OCI-LY3 (cell line): ENCODE measurements around the gene CYP39A1.
A peak's percentile ranks its signal among the peaks of the same experiment; 100 is the strongest.

Experiments
- H2AFZ ChIP-seq: fragments of 200-600, 300-600 bp; shearing (Covaris generic); 2 replicates; pipeline ENCODE4 v1.6.0; 2014; ENCODE audit warnings: antibody characterized with exemption, low read depth, low read length
- H3K27ac ChIP-seq: fragments of 200-600, 300-600 bp; sonication (generic); 2 replicates; pipeline ENCODE4 v1.5.1; 2014; ENCODE audit warnings: mild to moderate bottlenecking, low read length, moderate library complexity, mixed read lengths
- H3K27me3 ChIP-seq: fragments of 200-600, 300-600 bp; sonication (generic); 2 replicates; pipeline ENCODE4 v1.6.1; 2014; ENCODE audit warnings: low read depth, low read length, mixed read lengths
- H3K36me3 ChIP-seq: fragments of 200-600, 300-600 bp; sonication (generic); replicated peaks from 2 replicates; pipeline ENCODE3; 2014; ENCODE audit warnings: low read depth, low read length, mixed read lengths
- H3K4me1 ChIP-seq: fragments of 300-600, 200-600 bp; sonication (generic); 2 replicates; pipeline ENCODE4 v1.6.1; 2014; ENCODE audit warnings: low read length, mixed read lengths
- H3K4me2 ChIP-seq: fragments of 200-600, 300-600 bp; sonication (generic); 2 replicates; pipeline ENCODE4 v1.6.1; 2014; ENCODE audit warnings: low read length, mixed read lengths
- H3K4me3 ChIP-seq: fragments of 300-600, 200-600 bp; sonication (generic); 2 replicates; pipeline ENCODE4 v1.5.1; 2014; ENCODE audit warnings: antibody characterized with exemption, mild to moderate bottlenecking, low read length, moderate library complexity
- H3K79me2 ChIP-seq: fragments of 300-600, 200-600 bp; shearing (Covaris generic); 2 replicates; pipeline ENCODE4 v1.6.1; 2014; ENCODE audit warnings: mild to moderate bottlenecking, low read length, mixed read lengths
- H3K9ac ChIP-seq: fragments of 300-600, 200-600 bp; shearing (Covaris generic); 2 replicates; pipeline ENCODE4 v1.6.0; 2014; ENCODE audit warnings: mild to moderate bottlenecking, low read length, moderate library complexity
- H3K9me3 ChIP-seq: fragments of 200-600, 300-600 bp; shearing (Covaris generic); 2 replicates; pipeline ENCODE4 v1.6.1; 2014; ENCODE audit warnings: low read length, mixed read lengths; ENCODE audit not compliant: insufficient read depth
- H4K20me1 ChIP-seq: fragments of 200-600, 300-600 bp; sonication (generic); 2 replicates; pipeline ENCODE4 v1.6.1; 2016; ENCODE audit warnings: low read length, mixed read lengths; ENCODE audit not compliant: insufficient read depth
- EZH2phosphoT487 ChIP-seq: fragments of 200-600 bp; shearing (Covaris generic); IDR thresholded peaks from 2 replicates; pipeline ENCODE4 v1.6.1; 2018; ENCODE audit warnings: antibody characterized with exemption, mixed run types, low read depth
- TF ChIP-seq, protein P1 (sequence below): fragments of 200-600, 300-600 bp; sonication (generic); IDR thresholded peaks from 2 replicates; pipeline ENCODE4 v1.5.1; 2014; ENCODE audit warnings: antibody characterized with exemption, low read length, low read depth

The CYP39A1 gene

DNA sequence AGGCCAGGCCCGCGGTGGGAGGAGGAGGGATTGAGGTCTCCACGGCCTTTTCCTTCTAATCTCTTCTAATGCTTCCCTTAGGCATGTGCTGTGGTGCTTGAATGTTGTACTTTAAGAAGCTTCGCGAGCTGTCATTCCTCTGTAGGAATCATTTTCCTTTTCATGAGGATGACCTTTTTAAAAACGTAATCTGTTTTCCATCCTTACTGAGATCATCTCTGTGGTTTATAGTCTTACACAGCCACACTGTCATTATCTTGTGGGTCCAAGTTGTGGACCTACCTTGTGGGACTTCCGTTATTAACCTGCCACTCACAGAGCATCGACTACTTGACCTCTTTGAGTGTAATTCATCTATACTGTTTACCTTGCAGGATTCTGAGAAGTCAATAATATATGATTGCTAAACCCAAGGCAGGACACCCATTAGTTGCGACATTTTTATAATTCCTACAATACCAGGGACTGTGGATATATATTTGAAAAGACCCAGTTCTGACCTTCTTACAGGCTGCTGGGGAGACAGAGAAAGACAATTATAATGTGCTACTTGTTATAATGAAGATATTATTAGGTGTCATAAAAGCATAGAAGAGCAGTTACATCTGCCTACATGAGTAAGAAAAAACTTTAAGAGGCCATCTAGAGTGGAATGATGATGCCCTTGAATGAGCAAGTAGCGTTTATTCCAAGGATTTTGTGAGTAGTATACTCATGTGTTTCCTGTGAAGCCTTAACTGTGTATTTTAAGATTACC is 999 bp upstream of the CYP39A1 start:
- H2AFZ ChIP-seq: no peak overlapping the region; the same call in 1 of the 2 replicates
- H3K9me3 ChIP-seq: no peaks in the 10 kb centered on the region
- H3K27me3 ChIP-seq: no peaks in the 10 kb centered on the region
- H3K9ac ChIP-seq: no peak overlapping the region
- TF ChIP-seq, protein P1, sequence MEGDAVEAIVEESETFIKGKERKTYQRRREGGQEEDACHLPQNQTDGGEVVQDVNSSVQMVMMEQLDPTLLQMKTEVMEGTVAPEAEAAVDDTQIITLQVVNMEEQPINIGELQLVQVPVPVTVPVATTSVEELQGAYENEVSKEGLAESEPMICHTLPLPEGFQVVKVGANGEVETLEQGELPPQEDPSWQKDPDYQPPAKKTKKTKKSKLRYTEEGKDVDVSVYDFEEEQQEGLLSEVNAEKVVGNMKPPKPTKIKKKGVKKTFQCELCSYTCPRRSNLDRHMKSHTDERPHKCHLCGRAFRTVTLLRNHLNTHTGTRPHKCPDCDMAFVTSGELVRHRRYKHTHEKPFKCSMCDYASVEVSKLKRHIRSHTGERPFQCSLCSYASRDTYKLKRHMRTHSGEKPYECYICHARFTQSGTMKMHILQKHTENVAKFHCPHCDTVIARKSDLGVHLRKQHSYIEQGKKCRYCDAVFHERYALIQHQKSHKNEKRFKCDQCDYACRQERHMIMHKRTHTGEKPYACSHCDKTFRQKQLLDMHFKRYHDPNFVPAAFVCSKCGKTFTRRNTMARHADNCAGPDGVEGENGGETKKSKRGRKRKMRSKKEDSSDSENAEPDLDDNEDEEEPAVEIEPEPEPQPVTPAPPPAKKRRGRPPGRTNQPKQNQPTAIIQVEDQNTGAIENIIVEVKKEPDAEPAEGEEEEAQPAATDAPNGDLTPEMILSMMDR: no peak
- TF ChIP-seq EZH2phosphoT487: no peak
- no peaks in the 10 kb centered on the region for H3K79me2 ChIP-seq
- no peaks in the 10 kb centered on the region for H4K20me1 ChIP-seq
- H3K4me3 ChIP-seq: peak overlapping the region; percentile 77
- H3K4me2 ChIP-seq: peak overlapping the region; percentile 68; the same call in 1 of the 2 replicates
- H3K27ac ChIP-seq: no peak overlapping the region
- H3K4me1 ChIP-seq: 0 out of 2 replicates have a peak, but pooled peaks cover 4% of the 10 kb centered on the region
- no peaks in the 10 kb centered on the region for H3K36me3 ChIP-seq

DNA sequence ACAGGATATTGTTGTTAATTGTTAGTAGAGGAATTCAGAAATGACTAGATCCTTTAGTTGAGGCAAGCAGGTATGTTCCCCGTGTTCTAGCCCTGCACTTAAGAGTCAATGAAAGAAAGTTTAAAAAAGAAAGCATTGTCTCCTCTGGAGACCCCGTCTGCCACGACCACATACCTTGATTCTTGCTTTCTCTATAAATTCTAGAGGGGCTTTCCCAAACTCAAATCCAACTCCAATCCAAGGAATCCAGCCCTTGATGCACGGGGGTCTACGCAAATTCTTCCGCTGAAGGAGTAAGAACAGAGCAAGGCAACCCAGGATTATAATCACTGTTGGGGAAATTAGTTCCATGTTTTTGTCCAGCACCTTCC is 401 bp downstream of the CYP39A1 start:
- H3K4me1 ChIP-seq: 0 out of 2 replicates have a peak, but pooled peaks cover 4% of the 10 kb centered on the region
- H3K27ac ChIP-seq: no peak overlapping the region
- H3K9ac ChIP-seq: no peak overlapping the region
- H2AFZ ChIP-seq: peak overlapping the region; percentile 64
- H3K36me3 ChIP-seq: no peaks in the 10 kb centered on the region
- no peaks in the 10 kb centered on the region for H4K20me1 ChIP-seq
- TF ChIP-seq EZH2phosphoT487: no peak
- TF ChIP-seq, protein P1: no peak
- H3K9me3 ChIP-seq: no peaks in the 10 kb centered on the region
- H3K79me2 ChIP-seq: no peaks in the 10 kb centered on the region
- H3K4me2 ChIP-seq: peak overlapping the region; percentile 68
- peak overlapping the region; percentile 77 for H3K4me3 ChIP-seq
- H3K27me3 ChIP-seq: no peaks in the 10 kb centered on the region

DNA sequence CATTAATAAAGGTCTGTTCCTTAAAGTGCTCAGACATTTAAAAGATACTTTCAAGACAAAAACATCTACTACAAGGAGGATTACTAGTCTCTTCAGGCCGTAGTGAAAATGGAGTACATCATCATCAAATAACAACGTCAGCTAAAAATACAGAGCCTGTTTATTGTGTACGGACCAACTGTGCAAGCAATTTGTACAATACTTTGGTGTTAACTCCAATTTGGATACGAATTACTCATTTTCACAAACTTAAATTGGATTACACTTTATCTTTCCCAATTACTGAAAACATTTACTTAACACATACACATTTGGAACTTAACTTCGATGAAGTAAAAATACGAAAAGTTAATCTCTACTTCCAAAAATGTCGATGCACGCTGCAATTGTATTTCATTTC is 802 bp downstream of the CYP39A1 start:
- Histone ChIP-seq H3K36me3 (no peaks in the 10 kb centered on the region), H3K9ac (no peak overlapping the region), H3K27ac (no peak overlapping the region), H4K20me1 (no peaks in the 10 kb centered on the region), H3K27me3 (no peaks in the 10 kb centered on the region), H3K9me3 (no peaks in the 10 kb centered on the region), H3K4me1 (0 out of 2 replicates have a peak, but pooled peaks cover 4% of the 10 kb centered on the region), H3K79me2 (no peaks in the 10 kb centered on the region), H2AFZ (no peak overlapping the region), H3K4me2 (peak overlapping the region; percentile 68), H3K4me3 (0 out of 2 replicates have a peak overlapping the region, but pooled peaks have one; percentile 77)
- no peak for TF ChIP-seq EZH2phosphoT487
- TF ChIP-seq, protein P1: no peak

DNA sequence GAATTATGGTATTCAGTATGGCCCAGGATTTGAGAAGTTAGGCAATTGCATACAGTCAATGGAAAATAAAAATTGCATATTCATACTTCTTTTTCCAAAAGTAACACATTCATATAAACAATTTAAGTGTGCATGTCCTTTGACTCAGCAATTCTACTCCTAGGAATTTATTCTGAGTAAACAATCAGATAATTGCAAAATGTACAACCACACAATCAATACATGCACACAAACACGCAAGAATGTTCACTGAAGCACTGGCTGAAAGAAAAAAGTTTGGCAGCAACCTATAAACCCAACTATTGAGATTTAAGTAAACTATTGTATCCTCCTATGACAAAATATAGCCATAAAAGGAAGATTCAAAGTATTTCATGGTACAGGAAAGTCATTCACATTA is 1.6 kb downstream of the CYP39A1 start:
- Histone ChIP-seq H3K4me1 (0 out of 2 replicates have a peak, but pooled peaks cover 4% of the 10 kb centered on the region), H3K36me3 (no peaks in the 10 kb centered on the region), H3K4me3 (no peak overlapping the region), H2AFZ (no peak overlapping the region), H3K4me2 (no peak overlapping the region), H4K20me1 (no peaks in the 10 kb centered on the region), H3K9me3 (no peaks in the 10 kb centered on the region), H3K79me2 (no peaks in the 10 kb centered on the region), H3K9ac (no peak overlapping the region), H3K27ac (no peak overlapping the region), H3K27me3 (no peaks in the 10 kb centered on the region)
- no peak for TF ChIP-seq EZH2phosphoT487
